Measurements from ENCODE around the gene EMD.
A peak's percentile ranks its signal among the peaks of the same experiment; 100 is the strongest.

Gene EMD

DNA sequence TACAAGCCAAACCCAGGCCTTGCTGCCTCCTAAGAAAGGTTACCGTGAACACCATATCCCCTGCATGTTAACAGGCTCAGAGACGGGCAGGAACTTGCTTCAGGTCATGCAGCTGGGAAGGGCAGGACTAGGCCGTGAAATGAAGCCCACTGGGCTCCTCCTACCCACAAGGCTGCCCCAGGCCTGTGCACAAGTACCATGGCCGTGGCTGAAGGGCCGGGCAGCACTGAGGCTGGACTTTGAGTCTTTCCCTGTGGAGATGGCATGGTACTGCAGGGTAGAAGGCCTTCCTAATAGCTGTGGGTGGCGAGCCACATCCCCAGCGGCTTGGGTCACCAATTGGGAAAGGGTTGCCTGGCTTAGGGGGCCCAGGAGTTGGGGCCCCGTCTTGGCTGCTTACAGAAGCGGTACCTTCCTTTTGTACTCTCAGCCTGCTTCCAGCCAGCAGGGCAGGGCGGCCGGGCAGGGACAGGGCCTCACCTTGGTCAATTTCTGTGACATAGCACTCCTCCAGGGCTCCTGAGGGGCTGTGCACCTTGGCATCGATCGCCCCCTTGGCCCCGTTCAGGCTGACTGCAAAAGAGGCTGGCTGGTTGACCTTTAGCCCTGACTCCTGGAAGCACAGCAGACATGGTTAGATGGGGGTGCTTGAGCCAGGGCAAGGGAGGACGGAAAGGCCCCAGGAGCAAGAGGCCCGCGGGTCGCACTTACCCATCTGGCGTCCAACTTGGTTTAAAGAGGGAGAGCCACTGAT, 28.5 kb upstream of the EMD start:
- peak overlapping the region; percentile 65 for H3K4me3 Mint-ChIP-seq
- H3K36me3 Mint-ChIP-seq (ENCODE audit: insufficient read depth) = peaks cover 75% of the 10 kb centered on the region
- H3K4me1 Mint-ChIP-seq = peaks cover 25% of the 10 kb centered on the region
- DNase-seq (ENCODE audit: low spot score in 2 of 2) (no peak), ATAC-seq (replicated peaks; ENCODE audit: extremely low read depth, poor library complexity, severe bottlenecking) (no peak)
- H3K9me3 Mint-ChIP-seq = no peaks in the 10 kb centered on the region
- no peaks in the 10 kb centered on the region for H3K27me3 Mint-ChIP-seq
- peak overlapping the region; percentile 88 for H3K27ac Mint-ChIP-seq (ENCODE audit: low read depth)

GRCh38 chrX:154351183-154352011, 27.7 kb upstream of the EMD start:
- Mint-ChIP-seq H3K27ac (ENCODE audit: low read depth) (peak overlapping the region; percentile 88), H3K9me3 (no peaks in the 10 kb centered on the region), H3K27me3 (no peaks in the 10 kb centered on the region), H3K4me1 (peaks cover 30% of the 10 kb centered on the region), H3K36me3 (ENCODE audit: insufficient read depth) (peaks cover 81% of the 10 kb centered on the region), H3K4me3 (peak overlapping the region; percentile 65)
- ATAC-seq (replicated peaks; ENCODE audit: extremely low read depth, poor library complexity, severe bottlenecking) (peak; percentile 36), DNase-seq (ENCODE audit: low spot score in 2 of 2) (peak in 1 of 2 donors; percentile 51)

DNA sequence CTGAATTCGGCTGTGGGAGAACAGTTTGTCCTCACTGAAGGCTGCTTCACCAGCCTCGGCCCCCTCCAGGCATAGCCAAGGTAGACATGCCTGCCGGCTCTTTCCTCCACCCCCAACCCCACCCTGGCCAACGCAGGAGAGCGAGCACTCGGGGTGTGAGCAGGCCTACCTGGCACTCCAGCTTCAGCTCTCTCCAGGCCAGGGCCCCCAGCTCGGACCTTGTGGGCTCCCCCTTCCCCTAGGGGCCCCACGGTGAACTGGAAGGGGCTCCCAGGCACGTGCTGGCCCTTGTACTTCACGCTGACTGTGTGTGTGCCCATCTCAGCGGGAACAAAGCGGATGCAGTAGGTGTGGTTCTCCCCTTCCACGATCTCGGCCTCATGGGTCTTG, 27.1 kb upstream of the EMD start:
- Mint-ChIP-seq H3K27ac (ENCODE audit: low read depth) (peak overlapping the region; percentile 88), H3K4me3 (peak overlapping the region; percentile 65), H3K36me3 (ENCODE audit: insufficient read depth) (peaks cover 83% of the 10 kb centered on the region), H3K27me3 (no peaks in the 10 kb centered on the region), H3K9me3 (no peaks in the 10 kb centered on the region), H3K4me1 (peaks cover 29% of the 10 kb centered on the region)
- DNase-seq (ENCODE audit: low spot score in 2 of 2) (peak in 1 of 2 donors; percentile 9), ATAC-seq (replicated peaks; ENCODE audit: extremely low read depth, poor library complexity, severe bottlenecking) (no peak)

- no peak for DNase-seq (ENCODE audit: low spot score in 2 of 2)
- H3K27me3 Mint-ChIP-seq = no peaks in the 10 kb centered on the region
- peaks cover 81% of the 10 kb centered on the region for H3K36me3 Mint-ChIP-seq (ENCODE audit: insufficient read depth)
- peaks cover 24% of the 10 kb centered on the region for H3K4me1 Mint-ChIP-seq
- H3K9me3 Mint-ChIP-seq = no peaks in the 10 kb centered on the region
- H3K27ac Mint-ChIP-seq (ENCODE audit: low read depth) = peak overlapping the region; percentile 88
- ATAC-seq (replicated peaks; ENCODE audit: extremely low read depth, poor library complexity, severe bottlenecking) = no peak
- H3K4me3 Mint-ChIP-seq = peak overlapping the region; percentile 65
Measured at GRCh38 chrX:154352466-154352865, 26.6 kb upstream of the EMD start.

DNA sequence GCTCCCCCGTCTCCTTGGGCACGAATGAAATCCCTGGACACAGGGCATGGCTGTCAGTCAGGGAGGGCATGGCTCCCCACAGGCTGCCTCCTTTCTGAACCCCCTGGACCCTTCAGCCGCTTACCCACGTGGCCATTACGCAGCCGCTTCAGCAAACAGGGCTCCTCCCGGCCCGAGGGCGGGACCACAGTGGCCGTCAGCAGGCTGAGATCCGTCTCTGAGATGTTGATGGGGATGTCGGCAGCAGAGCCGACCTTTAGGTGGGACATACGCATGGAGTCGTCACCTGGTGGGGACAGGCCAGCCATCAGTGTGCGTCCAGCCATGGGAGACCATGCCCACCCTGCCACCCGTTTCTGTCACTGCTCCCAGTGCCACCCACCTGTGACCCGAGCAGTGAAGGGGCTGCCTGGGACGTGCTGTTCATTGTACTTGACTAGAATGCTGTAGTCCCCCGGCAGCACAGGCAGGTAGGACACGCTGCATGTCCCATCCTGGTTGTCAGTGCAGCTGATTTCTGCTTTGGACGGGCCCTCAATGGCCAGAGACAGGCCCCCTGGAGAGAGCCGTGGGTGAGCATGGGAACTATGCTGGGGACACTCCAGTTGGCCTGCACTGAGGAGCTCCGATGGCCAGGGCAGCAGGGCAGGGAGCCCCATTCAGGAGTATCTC, 25.8 kb upstream of the EMD start:
- Mint-ChIP-seq H3K27me3 (no peaks in the 10 kb centered on the region), H3K4me1 (peaks cover 19% of the 10 kb centered on the region), H3K27ac (ENCODE audit: low read depth) (peak overlapping the region; percentile 32), H3K36me3 (ENCODE audit: insufficient read depth) (peaks cover 83% of the 10 kb centered on the region), H3K9me3 (no peaks in the 10 kb centered on the region), H3K4me3 (peak overlapping the region; percentile 27)
- ATAC-seq (replicated peaks; ENCODE audit: extremely low read depth, poor library complexity, severe bottlenecking) (no peak), DNase-seq (ENCODE audit: low spot score in 2 of 2) (peak in 1 of 2 donors; percentile 8)

DNA sequence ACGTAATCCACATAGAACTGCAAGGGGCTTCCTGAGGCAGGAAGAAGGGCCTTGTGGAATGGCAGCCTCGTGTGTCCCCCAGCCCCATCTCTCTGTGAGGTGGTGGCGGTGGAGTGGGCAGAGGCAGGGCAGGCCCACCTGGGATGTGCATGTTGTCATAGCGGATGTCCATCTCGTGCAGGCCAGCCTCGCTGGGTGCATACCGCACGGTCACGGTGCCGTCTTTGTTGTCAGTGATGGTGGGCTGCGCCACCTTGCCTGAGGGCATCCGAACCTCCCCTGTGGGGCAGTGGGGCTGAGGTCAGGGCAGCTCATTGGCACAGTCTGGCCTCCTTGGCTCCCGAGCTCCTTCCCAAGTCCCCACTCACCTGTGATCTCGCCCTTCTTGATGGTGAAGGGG, 25.1 kb upstream of the EMD start:
- Mint-ChIP-seq H3K27ac (ENCODE audit: low read depth) (peak overlapping the region; percentile 74), H3K9me3 (no peaks in the 10 kb centered on the region), H3K36me3 (ENCODE audit: insufficient read depth) (peaks cover 83% of the 10 kb centered on the region), H3K4me1 (peaks cover 21% of the 10 kb centered on the region), H3K27me3 (no peaks in the 10 kb centered on the region), H3K4me3 (peak overlapping the region; percentile 27)
- DNase-seq (ENCODE audit: low spot score in 2 of 2) (peak in 1 of 2 donors; percentile 8), ATAC-seq (replicated peaks; ENCODE audit: extremely low read depth, poor library complexity, severe bottlenecking) (no peak)

- H3K27ac Mint-ChIP-seq (ENCODE audit: low read depth) = peak overlapping the region; percentile 74
- DNase-seq (ENCODE audit: low spot score in 2 of 2) = peak in 1 of 2 donors; percentile 7
- no peak overlapping the region for H3K4me3 Mint-ChIP-seq
- no peaks in the 10 kb centered on the region for H3K9me3 Mint-ChIP-seq
- H3K36me3 Mint-ChIP-seq (ENCODE audit: insufficient read depth) = peaks cover 83% of the 10 kb centered on the region
- ATAC-seq (replicated peaks; ENCODE audit: extremely low read depth, poor library complexity, severe bottlenecking) = no peak
- no peaks in the 10 kb centered on the region for H3K27me3 Mint-ChIP-seq
- peaks cover 18% of the 10 kb centered on the region for H3K4me1 Mint-ChIP-seq
Measured at GRCh38 chrX:154354516-154354915, 24.6 kb upstream of the EMD start.

GRCh38 chrX:154355094-154355775, 23.9 kb upstream of the EMD start:
- DNase-seq (ENCODE audit: low spot score in 2 of 2) (no peak), ATAC-seq (replicated peaks; ENCODE audit: extremely low read depth, poor library complexity, severe bottlenecking) (no peak)
- Mint-ChIP-seq H3K36me3 (ENCODE audit: insufficient read depth) (peaks cover 81% of the 10 kb centered on the region), H3K4me1 (peaks cover 18% of the 10 kb centered on the region), H3K9me3 (no peaks in the 10 kb centered on the region), H3K27me3 (no peaks in the 10 kb centered on the region), H3K4me3 (peak overlapping the region; percentile 44), H3K27ac (ENCODE audit: low read depth) (no peak overlapping the region)

GRCh38 chrX:154355776-154356140, 23.3 kb upstream of the EMD start:
- peaks cover 81% of the 10 kb centered on the region for H3K36me3 Mint-ChIP-seq (ENCODE audit: insufficient read depth)
- no peaks in the 10 kb centered on the region for H3K27me3 Mint-ChIP-seq
- peak overlapping the region; percentile 87 for H3K27ac Mint-ChIP-seq (ENCODE audit: low read depth)
- peaks cover 18% of the 10 kb centered on the region for H3K4me1 Mint-ChIP-seq
- H3K4me3 Mint-ChIP-seq = peak overlapping the region; percentile 44
- no peak for ATAC-seq (replicated peaks; ENCODE audit: extremely low read depth, poor library complexity, severe bottlenecking)
- no peak for DNase-seq (ENCODE audit: low spot score in 2 of 2)
- no peaks in the 10 kb centered on the region for H3K9me3 Mint-ChIP-seq

GRCh38 chrX:154356596-154356995, 22.5 kb upstream of the EMD start:
- H3K27ac Mint-ChIP-seq (ENCODE audit: low read depth) = peak overlapping the region; percentile 87
- H3K4me1 Mint-ChIP-seq = peaks cover 14% of the 10 kb centered on the region
- H3K27me3 Mint-ChIP-seq = no peaks in the 10 kb centered on the region
- ATAC-seq (replicated peaks; ENCODE audit: extremely low read depth, poor library complexity, severe bottlenecking) (no peak), DNase-seq (ENCODE audit: low spot score in 2 of 2) (no peak)
- H3K9me3 Mint-ChIP-seq = no peaks in the 10 kb centered on the region
- H3K36me3 Mint-ChIP-seq (ENCODE audit: insufficient read depth) = peaks cover 80% of the 10 kb centered on the region
- H3K4me3 Mint-ChIP-seq = peak overlapping the region; percentile 57

- Mint-ChIP-seq H3K4me3 (peak overlapping the region; percentile 57), H3K27me3 (no peaks in the 10 kb centered on the region), H3K4me1 (peaks cover 11% of the 10 kb centered on the region), H3K27ac (ENCODE audit: low read depth) (peak overlapping the region; percentile 87), H3K36me3 (ENCODE audit: insufficient read depth) (peaks cover 80% of the 10 kb centered on the region), H3K9me3 (no peaks in the 10 kb centered on the region)
- no peak for ATAC-seq (replicated peaks; ENCODE audit: extremely low read depth, poor library complexity, severe bottlenecking)
- DNase-seq (ENCODE audit: low spot score in 2 of 2) = no peak
Measured at GRCh38 chrX:154357205-154357604, 21.9 kb upstream of the EMD start.

DNA sequence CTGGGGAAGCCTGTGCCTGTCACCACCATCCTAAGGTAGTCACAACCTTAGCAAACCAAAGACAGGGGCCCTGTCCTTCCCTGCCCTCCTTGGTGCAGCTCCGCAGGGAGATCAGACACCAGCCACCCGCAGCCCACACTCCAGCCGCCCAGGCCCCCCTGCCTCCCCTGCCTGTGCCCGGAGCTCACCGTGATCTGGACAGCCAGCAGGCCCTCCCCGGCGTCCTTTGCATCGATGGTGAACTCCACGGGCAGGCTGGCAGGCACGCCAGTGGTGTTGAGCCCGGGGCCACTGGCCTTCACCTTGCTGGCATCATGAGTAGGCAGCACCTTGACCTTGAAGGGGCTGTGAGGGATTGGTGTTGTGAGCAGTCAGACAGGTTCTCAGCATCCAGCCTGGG, 21.1 kb upstream of the EMD start:
- no peak for ATAC-seq (replicated peaks; ENCODE audit: extremely low read depth, poor library complexity, severe bottlenecking)
- Mint-ChIP-seq H3K9me3 (no peaks in the 10 kb centered on the region), H3K27me3 (no peaks in the 10 kb centered on the region), H3K4me1 (peaks cover 11% of the 10 kb centered on the region), H3K4me3 (no peak overlapping the region), H3K36me3 (ENCODE audit: insufficient read depth) (peaks cover 83% of the 10 kb centered on the region), H3K27ac (ENCODE audit: low read depth) (peak overlapping the region; percentile 94)
- no peak for DNase-seq (ENCODE audit: low spot score in 2 of 2)

Measured in central memory CD8-positive, alpha-beta T cell (primary cell).